ENCODE results near the gene TYRP1.

DNA sequence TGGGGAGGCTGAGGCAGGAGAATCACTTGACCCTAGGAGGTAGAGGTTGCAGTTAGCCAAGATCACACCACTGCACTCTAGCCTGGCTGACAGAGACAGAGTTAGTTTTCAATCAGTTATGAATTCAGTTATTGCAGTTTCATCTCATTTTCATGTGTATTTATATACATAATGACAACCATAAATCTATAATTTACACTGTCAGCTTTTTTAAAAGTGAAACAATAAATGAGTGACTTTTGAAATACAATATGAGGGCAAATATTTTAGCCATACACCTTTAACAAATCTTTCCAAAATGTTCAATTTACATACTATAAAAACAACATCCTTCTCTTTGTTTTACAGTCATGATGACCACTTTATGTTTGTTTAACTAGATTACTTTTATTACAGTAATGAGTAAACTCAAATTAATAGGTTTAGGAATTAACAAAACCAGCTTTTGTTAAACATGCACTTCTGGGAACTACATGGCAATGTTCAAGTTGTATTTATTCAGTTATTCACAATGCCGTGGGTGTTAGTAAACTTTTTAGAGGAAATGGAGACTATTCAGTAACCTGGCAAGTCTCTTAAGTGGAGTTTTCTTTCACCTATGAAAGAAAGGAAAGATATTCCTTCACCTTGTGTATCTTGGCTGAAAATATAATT, 12.7 kb downstream of the TYRP1 start:
- TF ChIP-seq, protein P1, sequence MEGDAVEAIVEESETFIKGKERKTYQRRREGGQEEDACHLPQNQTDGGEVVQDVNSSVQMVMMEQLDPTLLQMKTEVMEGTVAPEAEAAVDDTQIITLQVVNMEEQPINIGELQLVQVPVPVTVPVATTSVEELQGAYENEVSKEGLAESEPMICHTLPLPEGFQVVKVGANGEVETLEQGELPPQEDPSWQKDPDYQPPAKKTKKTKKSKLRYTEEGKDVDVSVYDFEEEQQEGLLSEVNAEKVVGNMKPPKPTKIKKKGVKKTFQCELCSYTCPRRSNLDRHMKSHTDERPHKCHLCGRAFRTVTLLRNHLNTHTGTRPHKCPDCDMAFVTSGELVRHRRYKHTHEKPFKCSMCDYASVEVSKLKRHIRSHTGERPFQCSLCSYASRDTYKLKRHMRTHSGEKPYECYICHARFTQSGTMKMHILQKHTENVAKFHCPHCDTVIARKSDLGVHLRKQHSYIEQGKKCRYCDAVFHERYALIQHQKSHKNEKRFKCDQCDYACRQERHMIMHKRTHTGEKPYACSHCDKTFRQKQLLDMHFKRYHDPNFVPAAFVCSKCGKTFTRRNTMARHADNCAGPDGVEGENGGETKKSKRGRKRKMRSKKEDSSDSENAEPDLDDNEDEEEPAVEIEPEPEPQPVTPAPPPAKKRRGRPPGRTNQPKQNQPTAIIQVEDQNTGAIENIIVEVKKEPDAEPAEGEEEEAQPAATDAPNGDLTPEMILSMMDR (IDR thresholded peaks at IDR 0.05; ENCODE audit: insufficient read depth, low read length, poor library complexity, severe bottlenecking): no peak
- TF ChIP-seq EZH2phosphoT487 (conservative IDR thresholded peaks at IDR 0.05; ENCODE audit: low read length): no peak

All from SU-DHL-6 (cell line).